ENCODE results near the gene BSDC1. TPM values are rescaled to one million over a fixed set of nuclear protein-coding genes. Genes with fewer than 3 reads are reported as not detected.

Gene BSDC1
- total RNA-seq, 4 donors from 2014 or later, result 56.5 to 74.2 (median 70.0) TPM

DNA sequence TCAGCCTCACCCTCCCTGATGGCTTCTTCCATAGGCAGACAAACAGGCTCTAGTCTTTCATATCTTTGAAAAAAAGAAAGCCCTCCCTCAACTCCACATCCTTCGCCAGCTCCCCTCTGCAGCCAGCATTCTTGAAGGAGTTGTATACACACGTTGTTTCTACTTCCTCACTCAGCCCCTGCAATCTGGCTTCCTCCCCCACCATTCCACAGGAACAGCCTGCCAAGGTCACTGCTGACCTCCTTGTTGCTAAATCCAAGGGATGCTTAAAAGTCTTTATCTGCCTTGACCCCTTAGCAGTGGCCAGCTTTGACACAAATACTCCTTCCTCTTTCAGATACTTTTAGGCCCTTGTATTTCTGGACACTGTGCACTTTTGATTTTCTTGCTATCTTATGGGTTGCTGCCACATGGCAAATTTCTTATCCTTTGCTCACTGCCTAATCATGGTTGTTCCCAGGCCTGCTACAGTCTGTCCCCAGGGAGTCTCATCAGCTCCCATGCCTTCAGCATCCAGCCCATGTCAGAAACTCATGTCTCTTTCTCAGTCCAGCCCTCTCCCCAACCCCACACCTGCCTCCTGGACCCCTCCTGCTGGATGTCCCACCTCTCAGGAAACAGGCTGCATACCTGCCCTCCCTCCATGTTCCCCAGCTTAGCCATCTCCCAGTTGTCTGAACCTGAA lies 40.2 kb downstream of the BSDC1 start:
- TF ChIP-seq POLR2A (IDR thresholded peaks at IDR 0.05) (no peak), POLR2AphosphoS5 (IDR thresholded peaks at IDR 0.05) (peak; percentile 10), EP300 (IDR thresholded peaks at IDR 0.05) (no peak)
- TF ChIP-seq, protein P1, sequence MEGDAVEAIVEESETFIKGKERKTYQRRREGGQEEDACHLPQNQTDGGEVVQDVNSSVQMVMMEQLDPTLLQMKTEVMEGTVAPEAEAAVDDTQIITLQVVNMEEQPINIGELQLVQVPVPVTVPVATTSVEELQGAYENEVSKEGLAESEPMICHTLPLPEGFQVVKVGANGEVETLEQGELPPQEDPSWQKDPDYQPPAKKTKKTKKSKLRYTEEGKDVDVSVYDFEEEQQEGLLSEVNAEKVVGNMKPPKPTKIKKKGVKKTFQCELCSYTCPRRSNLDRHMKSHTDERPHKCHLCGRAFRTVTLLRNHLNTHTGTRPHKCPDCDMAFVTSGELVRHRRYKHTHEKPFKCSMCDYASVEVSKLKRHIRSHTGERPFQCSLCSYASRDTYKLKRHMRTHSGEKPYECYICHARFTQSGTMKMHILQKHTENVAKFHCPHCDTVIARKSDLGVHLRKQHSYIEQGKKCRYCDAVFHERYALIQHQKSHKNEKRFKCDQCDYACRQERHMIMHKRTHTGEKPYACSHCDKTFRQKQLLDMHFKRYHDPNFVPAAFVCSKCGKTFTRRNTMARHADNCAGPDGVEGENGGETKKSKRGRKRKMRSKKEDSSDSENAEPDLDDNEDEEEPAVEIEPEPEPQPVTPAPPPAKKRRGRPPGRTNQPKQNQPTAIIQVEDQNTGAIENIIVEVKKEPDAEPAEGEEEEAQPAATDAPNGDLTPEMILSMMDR (IDR thresholded peaks at IDR 0.05), result no peak
- Histone ChIP-seq H3K9me3 (no peaks in the 10 kb centered on the region), H3K4me1 (peaks cover 0 to 55% (median 25%) of the 10 kb centered on the region in 3 donors), H3K27ac (peak overlapping the region in 3 of 4 donors; percentile 9 to 94 (median 57)), H3K4me3 (no peak overlapping the region), H3K36me3 (peaks cover 0 to 7% of the 10 kb centered on the region in 2 donors), H3K27me3 (no peaks in the 10 kb centered on the region)
- no peak for ATAC-seq
- 17 to 21% methylated on average over 2 of the region's 2 CpGs for WGBS, 2 donors (ENCODE audit: low coverage in 1 of 2)

DNA sequence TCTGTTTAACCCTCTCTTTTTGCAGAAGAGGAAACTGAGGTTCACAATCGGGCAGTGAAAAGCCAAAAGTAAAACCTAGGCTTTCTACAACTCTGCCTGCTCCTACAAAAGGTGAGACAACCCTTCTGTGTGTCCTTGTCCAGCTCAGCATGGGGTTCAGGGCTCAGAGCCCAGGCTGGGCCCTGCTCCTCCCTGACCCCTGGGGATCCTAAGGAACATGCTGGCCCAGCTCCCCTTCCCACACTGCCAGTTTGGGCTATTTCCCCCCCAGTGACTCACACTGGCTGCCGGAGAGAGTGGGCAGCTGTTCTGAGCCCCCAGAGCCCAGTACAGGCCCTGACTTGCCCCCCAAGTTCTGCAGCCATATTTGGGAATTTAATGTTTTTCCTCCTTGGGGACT lies 40.8 kb downstream of the BSDC1 start:
- H3K27me3 ChIP-seq, result no peaks in the 10 kb centered on the region
- H3K4me1 ChIP-seq, result peaks cover 0 to 55% (median 25%) of the 10 kb centered on the region in 3 donors
- H3K9me3 ChIP-seq, result no peaks in the 10 kb centered on the region
- H3K27ac ChIP-seq, result peak overlapping the region in 3 of 4 donors; percentile 57 to 94 (median 94)
- TF ChIP-seq POLR2A (IDR thresholded peaks at IDR 0.05) (no peak), POLR2AphosphoS5 (IDR thresholded peaks at IDR 0.05) (no peak), EP300 (IDR thresholded peaks at IDR 0.05) (no peak)
- TF ChIP-seq, protein P1 (IDR thresholded peaks at IDR 0.05), result no peak
- peaks cover 0 to 7% of the 10 kb centered on the region in 2 donors for H3K36me3 ChIP-seq
- WGBS, 2 donors (ENCODE audit: low coverage in 1 of 2), result 43 to 100% methylated on average over 1 of the region's 2 CpGs
- ATAC-seq, result no peak
- H3K4me3 ChIP-seq, result no peak overlapping the region

DNA sequence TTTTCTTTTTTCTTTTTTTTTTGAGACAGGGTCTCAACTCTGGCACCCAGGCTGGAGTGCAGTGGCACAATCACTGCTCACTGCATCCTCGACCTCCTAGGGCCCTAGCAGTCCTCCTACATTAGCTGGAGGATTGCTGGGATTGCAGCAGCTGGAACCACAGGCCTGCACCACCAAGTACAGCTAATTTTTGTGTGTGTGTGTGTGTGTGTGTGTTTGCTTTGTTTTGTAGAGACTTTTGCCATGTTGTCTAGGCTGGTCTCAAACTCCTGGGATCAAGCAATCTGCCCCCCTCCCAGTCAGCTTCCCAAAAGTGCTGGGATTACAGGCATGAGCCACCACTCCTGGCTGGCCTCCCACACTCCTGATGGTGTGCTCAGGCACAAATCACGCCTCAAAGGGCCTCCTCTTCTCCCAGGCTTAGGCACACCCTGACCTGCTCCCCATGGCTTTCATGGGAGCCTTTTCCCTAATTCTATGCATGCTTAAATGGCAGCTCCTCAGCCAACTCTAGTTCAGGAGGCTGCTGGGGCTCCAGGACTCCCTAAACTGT lies 41.3 kb downstream of the BSDC1 start:
- Histone ChIP-seq H3K4me1 (peaks cover 0 to 55% (median 25%) of the 10 kb centered on the region in 3 donors), H3K36me3 (peaks cover 0 to 7% of the 10 kb centered on the region in 2 donors), H3K27ac (peak overlapping the region in 3 of 4 donors; percentile 57 to 94 (median 94)), H3K4me3 (peak overlapping the region in 1 of 2 donors; percentile 90), H3K9me3 (no peaks in the 10 kb centered on the region), H3K27me3 (no peaks in the 10 kb centered on the region)
- 60 to 65% methylated on average over 1 to 2 of the region's 2 CpGs for whole genome bisulfite sequencing, 2 donors (ENCODE audit: low coverage in 1 of 2)
- TF ChIP-seq POLR2A (IDR thresholded peaks at IDR 0.05), result no peak
- no peak for TF ChIP-seq EP300 (IDR thresholded peaks at IDR 0.05)
- TF ChIP-seq, protein P1 (IDR thresholded peaks at IDR 0.05), result no peak
- TF ChIP-seq POLR2AphosphoS5 (IDR thresholded peaks at IDR 0.05), result no peak
- no peak for ATAC-seq

DNA sequence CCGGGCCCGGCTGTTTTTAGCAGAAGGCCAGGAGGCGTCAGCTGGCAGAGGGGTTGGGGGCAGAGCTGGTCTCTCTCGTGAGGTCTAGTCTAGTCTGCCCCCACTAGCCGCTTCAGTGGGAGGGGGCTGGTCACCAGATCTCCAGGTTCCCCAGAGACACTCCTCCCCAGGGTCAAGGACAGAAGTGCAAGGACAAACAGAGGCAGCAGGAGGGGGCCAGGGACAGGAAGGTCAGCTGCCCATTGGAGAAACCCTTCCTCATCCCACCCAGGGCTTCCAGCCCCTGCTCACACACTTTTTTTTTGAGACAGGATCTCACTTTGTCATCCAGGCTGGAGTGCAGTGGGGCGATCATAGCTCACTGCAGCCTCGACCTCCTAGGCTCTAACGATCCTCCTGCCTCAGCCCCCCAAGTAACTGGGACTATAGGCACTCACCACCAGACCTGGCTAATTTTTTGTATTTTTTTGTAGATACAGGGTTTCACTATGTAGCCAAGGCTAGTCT lies 41.9 kb downstream of the BSDC1 start:
- H3K4me3 ChIP-seq, result peak overlapping the region; percentile 64 to 90
- 60 to 90% methylated on average over 3 to 5 of the region's 8 CpGs for WGBS, 2 donors (ENCODE audit: low coverage in 1 of 2)
- H3K4me1 ChIP-seq, result peaks cover 0 to 55% (median 25%) of the 10 kb centered on the region in 3 donors
- peaks cover 0 to 7% of the 10 kb centered on the region in 2 donors for H3K36me3 ChIP-seq
- TF ChIP-seq, protein P1 (IDR thresholded peaks at IDR 0.05), result no peak
- TF ChIP-seq POLR2A (IDR thresholded peaks at IDR 0.05) (no peak), POLR2AphosphoS5 (IDR thresholded peaks at IDR 0.05) (no peak), EP300 (IDR thresholded peaks at IDR 0.05) (no peak)
- no peak for ATAC-seq
- no peaks in the 10 kb centered on the region for H3K27me3 ChIP-seq
- no peaks in the 10 kb centered on the region for H3K9me3 ChIP-seq
- peak overlapping the region; percentile 82 to 97 (median 94) for H3K27ac ChIP-seq
